GM23248 (cell line): ENCODE data around the gene ADAM33. TPM values are rescaled to one million over a fixed set of nuclear protein-coding genes. Genes with fewer than 3 reads are reported as not detected.

Experiments used
- DNase-seq: peaks from one replicate; pipeline ENCODE4 v3.0.0-alpha.2; 2015
- H2AFZ ChIP-seq: fragments of 200-600 bp; sonication (generic); 2 replicates; pipeline ENCODE4 v1.6.1; 2016; ENCODE audit warnings: antibody characterized with exemption
- H3F3A ChIP-seq: fragments of 200-600 bp; sonication (generic); 2 replicates; pipeline ENCODE4 v1.6.1; 2016; ENCODE audit warnings: mild to moderate bottlenecking, antibody characterized with exemption, mixed run types; ENCODE audit not compliant: insufficient read depth
- H3K27ac ChIP-seq: fragments of 200-600 bp; sonication (generic); 2 replicates; pipeline ENCODE4 v1.5.1; 2016; ENCODE audit warnings: mild to moderate bottlenecking
- H3K27me3 ChIP-seq: fragments of 200-600 bp; sonication (generic); replicated peaks from 2 replicates; pipeline ENCODE4 v1.6.1; 2016; ENCODE audit warnings: mild to moderate bottlenecking; ENCODE audit not compliant: insufficient read depth
- H3K36me3 ChIP-seq: fragments of 200-600 bp; sonication (generic); 2 replicates; pipeline ENCODE4 v1.6.1; 2016; ENCODE audit warnings: low read depth, mild to moderate bottlenecking
- H3K4me1 ChIP-seq: fragments of 200-600 bp; sonication (generic); 2 replicates; pipeline ENCODE4 v1.6.1; 2016; ENCODE audit warnings: mild to moderate bottlenecking; ENCODE audit not compliant: insufficient read depth
- H3K4me2 ChIP-seq: fragments of 200-600 bp; sonication (generic); one replicate; pipeline ENCODE4 v1.6.1; 2016; ENCODE audit warnings: mild to moderate bottlenecking; ENCODE audit not compliant: unreplicated experiment
- H3K4me3 ChIP-seq: fragments of 200-600 bp; sonication (generic); 2 replicates; pipeline ENCODE4 v1.5.1; 2016; ENCODE audit warnings: mild to moderate bottlenecking
- H3K79me2 ChIP-seq: fragments of 200-600 bp; sonication (generic); 2 replicates; pipeline ENCODE4 v1.6.1; 2016; ENCODE audit warnings: mild to moderate bottlenecking; ENCODE audit not compliant: insufficient read depth
- H3K9ac ChIP-seq: fragments of 200-600 bp; sonication (generic); 2 replicates; pipeline ENCODE4 v1.6.1; 2016; ENCODE audit warnings: mild to moderate bottlenecking
- H3K9me2 ChIP-seq: fragments of 200-600 bp; sonication (generic); 2 replicates; pipeline ENCODE4 v1.6.1; 2016; ENCODE audit warnings: mixed run types, mild to moderate bottlenecking, moderate library complexity; ENCODE audit not compliant: insufficient read depth
- H3K9me3 ChIP-seq: fragments of 200-600 bp; sonication (generic); one replicate; pipeline ENCODE4 v1.6.1; 2017; ENCODE audit warnings: low read depth
- H4K20me1 ChIP-seq: fragments of 200-600 bp; sonication (generic); 2 replicates; pipeline ENCODE4 v1.6.0; 2016; ENCODE audit not compliant: insufficient read depth
- EZH2 ChIP-seq: fragments of 200-600 bp; sonication (generic); IDR thresholded peaks from 2 replicates; pipeline ENCODE4 v1.6.1; 2018; ENCODE audit warnings: antibody characterized with exemption, mild to moderate bottlenecking; ENCODE audit not compliant: insufficient read depth, poor library complexity, severe bottlenecking
- EZH2phosphoT487 ChIP-seq: fragments of 200-600 bp; sonication (generic); IDR thresholded peaks from 2 replicates; pipeline ENCODE4 v1.6.1; 2018; ENCODE audit warnings: antibody characterized with exemption, moderate library complexity, mild to moderate bottlenecking, low read depth; ENCODE audit not compliant: insufficient read depth
- WGBS, 2 experiments: methylation state at CpG; one replicate each; pipeline ENCODE4 v1.1.6; 2015 to 2017; ENCODE audit warnings: low lambda C conversion rate in 2 of 2, low coverage in 1 of 2; ENCODE audit errors: missing lambda C conversion rate in 2 of 2; 5-methylcytosine and 5-hydroxymethylcytosine counted together
- in situ Hi-C: fragments of 300-500 bp; cut with MboI; formaldehyde crosslinking; loops from 2 replicates; pipeline ENCODE4 v1.15.0; 2020
- polyA plus RNA-seq: library from polyadenylated mRNA; unstranded; fragments of >200 nt; fragmentation: Nextera tagmentation; extraction: Ambion mirVana; gene quantifications from 2 replicates; pipeline ENCODE4 v1.2.1, GENCODE V29; 2016
- total RNA-seq: library from RNA; depleted of rRNA; stranded (reverse); fragments of >200 nt; shearing (Covaris generic); gene quantifications from 2 replicates; pipeline ENCODE4 v1.2.3, GENCODE V29; 2014

ADAM33 gene
- total and polyA plus RNA-seq, 2 experiments from 2014 or later, result 22.6 to 53.1 TPM

- Histone ChIP-seq H3K36me3 (no peaks in the 10 kb centered on the region), H3K9me2 (no peaks in the 10 kb centered on the region), H3K79me2 (no peaks in the 10 kb centered on the region), H3K4me2 (no peak overlapping the region), H3F3A (no peaks in the 10 kb centered on the region), H3K27ac (no peak overlapping the region), H3K9ac (no peak overlapping the region), H4K20me1 (no peaks in the 10 kb centered on the region), H3K4me1 (no peaks in the 10 kb centered on the region), H3K4me3 (no peak overlapping the region), H3K9me3 (no peaks in the 10 kb centered on the region), H3K27me3 (peaks cover 10% of the 10 kb centered on the region), H2AFZ (no peak overlapping the region)
- in situ Hi-C loops, result no loop called here
- TF ChIP-seq EZH2 (no peak), EZH2phosphoT487 (no peak)
- WGBS, 2 experiments, result 90 to 92% methylated on average over 4 of the region's 4 CpGs
- DNase-seq, result no peak
These were observed 26.7 kb downstream of the ADAM33 start for GRCh38 chr20:3655131-3655405.

- Histone ChIP-seq H3F3A (no peaks in the 10 kb centered on the region), H3K4me1 (no peaks in the 10 kb centered on the region), H3K9ac (no peak overlapping the region), H4K20me1 (no peaks in the 10 kb centered on the region), H3K79me2 (no peaks in the 10 kb centered on the region), H3K9me2 (no peaks in the 10 kb centered on the region), H3K4me3 (no peak overlapping the region), H3K4me2 (no peak overlapping the region), H3K27me3 (peaks cover 8% of the 10 kb centered on the region; the same call in 1 of the 2 replicates), H3K36me3 (no peaks in the 10 kb centered on the region), H3K27ac (no peak overlapping the region), H2AFZ (no peak overlapping the region), H3K9me3 (no peaks in the 10 kb centered on the region)
- no peak for TF ChIP-seq EZH2phosphoT487
- TF ChIP-seq EZH2, result no peak
- WGBS, 2 experiments, result 67 to 71% methylated on average over 17 of the region's 17 CpGs
- no peak for DNase-seq
- in situ Hi-C loops, result no loop called here
These were observed 27.3 kb downstream of the ADAM33 start for GRCh38 chr20:3654326-3655130.

GRCh38 chr20:3653921-3654320 is 27.9 kb downstream of the ADAM33 start:
- DNase-seq, result no peak
- WGBS, 2 experiments, result 64 to 80% methylated on average over 2 of the region's 2 CpGs

GRCh38 chr20:3652676-3653596 is 28.9 kb downstream of the ADAM33 start:
- no peak overlapping the region for H3K4me3 ChIP-seq
- in situ Hi-C loops, result no loop called here
- H4K20me1 ChIP-seq, result no peaks in the 10 kb centered on the region
- no peaks in the 10 kb centered on the region for H3F3A ChIP-seq
- DNase-seq, result no peak
- no peaks in the 10 kb centered on the region for H3K27me3 ChIP-seq
- H2AFZ ChIP-seq, result no peak overlapping the region
- H3K36me3 ChIP-seq, result no peaks in the 10 kb centered on the region
- TF ChIP-seq EZH2phosphoT487, result no peak
- no peak for TF ChIP-seq EZH2
- H3K27ac ChIP-seq, result no peak overlapping the region
- WGBS, 2 experiments, result 80 to 83% methylated on average over 10 of the region's 10 CpGs
- no peak overlapping the region for H3K9ac ChIP-seq
- H3K4me2 ChIP-seq, result no peak overlapping the region
- H3K4me1 ChIP-seq, result no peaks in the 10 kb centered on the region
- no peaks in the 10 kb centered on the region for H3K9me2 ChIP-seq
- H3K79me2 ChIP-seq, result no peaks in the 10 kb centered on the region
- no peaks in the 10 kb centered on the region for H3K9me3 ChIP-seq

More at GRCh38 chr20:3653921-3654320, 27.9 kb downstream of the ADAM33 start:
- no peaks in the 10 kb centered on the region for H4K20me1 ChIP-seq
- in situ Hi-C loops, result no loop called here
- H3K9me3 ChIP-seq, result no peaks in the 10 kb centered on the region
- no peak overlapping the region for H2AFZ ChIP-seq
- no peak overlapping the region for H3K27ac ChIP-seq
- H3K36me3 ChIP-seq, result no peaks in the 10 kb centered on the region
- H3K4me3 ChIP-seq, result no peak overlapping the region
- no peak overlapping the region for H3K9ac ChIP-seq
- no peaks in the 10 kb centered on the region for H3K9me2 ChIP-seq
- H3K79me2 ChIP-seq, result no peaks in the 10 kb centered on the region
- peaks cover 5% of the 10 kb centered on the region; the same call in 1 of the 2 replicates for H3K27me3 ChIP-seq
- H3K4me1 ChIP-seq, result no peaks in the 10 kb centered on the region
- no peaks in the 10 kb centered on the region for H3F3A ChIP-seq
- TF ChIP-seq EZH2phosphoT487 (no peak), EZH2 (no peak)
- no peak overlapping the region for H3K4me2 ChIP-seq
